Activated CD4-positive, alpha-beta memory T cell treated with anti-CD3 and anti-CD28 coated beads for 36 hours (primary cell): ENCODE data around the gene ALDH1L2. TPM values are rescaled to one million over a fixed set of nuclear protein-coding genes. Genes with fewer than 3 reads are reported as not detected.

Source experiments
- CTCF ChIA-PET: fragments of 350-600 bp; sonication (Branson Sonifier 250); formaldehyde crosslinking; loops from one replicate; lab custom pipeline; 2021; ENCODE audit warnings: antibody characterized with exemption, inconsistent platforms; lab: Charles Lee
- POLR2A ChIA-PET: fragments of 350-600 bp; sonication (Branson Sonifier 250); formaldehyde crosslinking; loops from one replicate; lab custom pipeline; 2021; ENCODE audit warnings: antibody characterized with exemption; lab: Charles Lee
- DNase-seq: peaks from one replicate; pipeline ENCODE4 v3.0.0-alpha.2; 2020
- H3K27ac Mint-ChIP-seq: one replicate; pipeline ENCODE4 v1.8.0; 2021; ENCODE audit warnings: mixed read lengths
- H3K27me3 Mint-ChIP-seq: one replicate; pipeline ENCODE4 v1.8.0; 2021; ENCODE audit warnings: mixed read lengths
- H3K36me3 Mint-ChIP-seq: one replicate; pipeline ENCODE4 v1.8.0; 2021; ENCODE audit warnings: mixed read lengths
- H3K4me1 Mint-ChIP-seq: one replicate; pipeline ENCODE4 v1.8.0; 2021; ENCODE audit warnings: low read depth, mixed read lengths
- H3K4me3 Mint-ChIP-seq: one replicate; pipeline ENCODE4 v1.8.0; 2021; ENCODE audit warnings: mild to moderate bottlenecking, mixed read lengths
- H3K9me3 Mint-ChIP-seq: one replicate; pipeline ENCODE4 v1.8.0; 2021; ENCODE audit warnings: mixed read lengths
- intact Hi-C: fragments of 100-400 bp; cut with micrococcal nuclease; formaldehyde crosslinking; loops from one replicate; pipeline ENCODE4 v1.15.1; 2023
- total RNA-seq, 2 experiments: library from RNA; stranded (reverse); gene quantifications; one replicate each; pipeline ENCODE4 v1.2.3, GENCODE V29; 2021

ALDH1L2 gene
- total RNA-seq, 2 experiments from 2014 or later, result 4.3 to 4.8 TPM

DNA sequence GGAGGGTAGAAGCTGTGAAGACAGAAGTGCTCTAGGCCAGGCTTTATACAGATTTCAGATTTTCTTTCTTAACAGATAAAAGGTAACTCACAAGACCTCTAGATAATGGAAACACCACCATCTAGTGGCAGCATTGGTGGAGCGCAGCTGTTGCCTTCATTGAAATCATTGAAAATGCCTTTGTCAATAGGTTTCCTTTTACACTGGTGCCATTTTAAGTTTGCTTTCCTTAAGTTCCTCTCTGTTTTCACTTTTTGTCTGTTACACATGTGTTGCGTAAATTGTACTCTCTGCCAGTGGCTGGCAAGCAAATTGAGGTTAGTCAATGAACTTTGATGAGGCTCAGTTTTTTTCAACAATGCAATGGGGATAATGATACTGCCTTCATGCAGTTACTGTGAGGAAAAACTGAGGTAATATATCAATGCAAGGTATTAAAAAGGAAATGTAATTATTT, 31.1 kb downstream of the ALDH1L2 start:
- H3K27ac Mint-ChIP-seq, result no peak overlapping the region
- peak; percentile 87 for DNase-seq

DNA sequence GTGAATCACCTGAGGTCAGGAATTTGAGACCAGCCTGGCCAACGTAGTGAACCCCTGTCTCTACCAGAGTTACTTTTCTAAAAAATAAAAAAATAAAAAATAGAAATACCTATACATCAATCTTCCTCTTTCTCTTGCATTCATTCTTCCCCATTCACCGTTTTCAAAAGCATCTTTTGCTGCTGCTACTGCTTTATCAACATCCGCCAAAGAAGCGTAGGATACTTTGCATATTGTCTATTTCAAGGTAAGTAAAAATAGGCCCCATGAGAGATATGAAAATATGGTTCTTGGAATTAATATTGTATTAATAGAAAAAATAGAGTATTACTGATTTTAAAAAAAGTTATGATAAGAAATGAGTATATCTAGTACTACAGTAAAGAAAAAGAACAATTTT, 32.3 kb downstream of the ALDH1L2 start:
- H3K27ac Mint-ChIP-seq, result no peak overlapping the region
- no peak overlapping the region for H3K4me3 Mint-ChIP-seq
- no peak for DNase-seq
- intact Hi-C loops, result loop anchor here (2.0 to 10.0 kb wide), 6 partner anchors 13 to 847 kb away; partner anchors contain the start of genes NOPCHAP1 and SLC41A2
- CTCF ChIA-PET, result interaction anchor here (1.0 to 8.7 kb wide), 7 partner anchors 20 to 677 kb away, joined by 3 to 81 read pairs (median 6); partner anchors contain the start of gene SLC41A2
- peaks cover 22% of the 10 kb centered on the region for H3K9me3 Mint-ChIP-seq
- peaks cover 8% of the 10 kb centered on the region for H3K36me3 Mint-ChIP-seq
- H3K27me3 Mint-ChIP-seq, result no peaks in the 10 kb centered on the region
- H3K4me1 Mint-ChIP-seq, result peaks cover 2% of the 10 kb centered on the region
- POLR2A ChIA-PET, result no interaction called here

More for the DNA sequence above, 31.1 kb downstream of the ALDH1L2 start:
- intact Hi-C loops, result loop anchor here (1.0 to 10.0 kb wide), 9 partner anchors 14 to 848 kb away; partner anchors contain the start of genes NOPCHAP1 and SLC41A2
- Mint-ChIP-seq H3K27me3 (no peaks in the 10 kb centered on the region), H3K36me3 (peaks cover 8% of the 10 kb centered on the region), H3K4me1 (peaks cover 5% of the 10 kb centered on the region), H3K9me3 (peaks cover 21% of the 10 kb centered on the region), H3K4me3 (no peak overlapping the region)
- ChIA-PET POLR2A (no interaction called here), CTCF (interaction anchor here (0.6 to 8.7 kb wide), 28 partner anchors 9 to 853 kb away, joined by 3 to 81 read pairs (median 3); partner anchors contain the start of genes NOPCHAP1 and SLC41A2)

DNA sequence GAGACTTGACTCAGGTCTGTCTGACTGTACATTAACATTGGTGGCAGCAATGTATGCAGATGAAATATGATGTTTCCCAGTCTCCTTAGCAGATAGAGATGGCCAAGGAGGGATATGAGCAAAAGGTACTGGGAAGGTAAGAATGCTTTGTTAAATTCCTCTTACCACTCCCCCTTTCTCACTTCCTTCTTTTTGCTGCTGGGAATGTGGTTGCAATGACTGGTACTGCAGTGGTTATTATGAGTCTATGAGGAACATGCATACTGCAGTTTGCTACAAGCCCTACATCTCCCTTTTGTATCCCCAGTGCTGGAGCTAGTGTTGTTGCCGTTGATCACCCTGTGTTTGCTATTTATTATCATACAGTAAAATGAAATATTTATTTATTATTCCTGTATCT, 35.9 kb downstream of the ALDH1L2 start:
- Mint-ChIP-seq H3K36me3 (peaks cover 2% of the 10 kb centered on the region), H3K4me1 (no peaks in the 10 kb centered on the region), H3K4me3 (no peak overlapping the region), H3K9me3 (peaks cover 3% of the 10 kb centered on the region), H3K27ac (no peak overlapping the region), H3K27me3 (no peaks in the 10 kb centered on the region)
- intact Hi-C loops, result no loop called here
- POLR2A ChIA-PET, result no interaction called here
- CTCF ChIA-PET, result interaction anchor here (0.7 kb wide), 1 partner anchor 140 kb away, joined by 3 read pairs; no protein-coding TSS in a partner anchor
- no peak for DNase-seq

DNA sequence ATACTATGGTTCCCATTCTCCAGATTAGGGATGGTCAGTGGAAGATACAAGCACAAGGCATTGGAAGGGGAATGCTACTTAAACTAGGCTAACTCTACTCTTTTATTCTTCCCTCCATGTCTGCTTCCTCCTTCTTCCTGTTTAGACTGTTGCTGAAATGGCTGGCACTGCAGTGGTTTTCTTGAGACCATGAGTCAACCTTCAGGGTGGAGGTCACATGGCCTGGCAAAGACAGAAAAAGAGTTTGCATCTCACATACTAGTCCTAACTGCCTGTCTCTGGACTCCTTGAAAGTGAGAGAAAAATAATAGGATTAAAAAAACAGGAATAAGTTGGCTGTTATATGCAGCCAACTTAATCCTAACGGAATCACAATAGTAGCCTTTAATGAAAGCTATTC, 37.0 kb downstream of the ALDH1L2 start:
- ChIA-PET CTCF (no interaction called here), POLR2A (no interaction called here)
- intact Hi-C loops, result no loop called here
- no peak overlapping the region for H3K4me3 Mint-ChIP-seq
- H3K27ac Mint-ChIP-seq, result no peak overlapping the region
- no peaks in the 10 kb centered on the region for H3K27me3 Mint-ChIP-seq
- H3K36me3 Mint-ChIP-seq, result no peaks in the 10 kb centered on the region
- peaks cover 3% of the 10 kb centered on the region for H3K9me3 Mint-ChIP-seq
- no peak for DNase-seq
- no peaks in the 10 kb centered on the region for H3K4me1 Mint-ChIP-seq

DNA sequence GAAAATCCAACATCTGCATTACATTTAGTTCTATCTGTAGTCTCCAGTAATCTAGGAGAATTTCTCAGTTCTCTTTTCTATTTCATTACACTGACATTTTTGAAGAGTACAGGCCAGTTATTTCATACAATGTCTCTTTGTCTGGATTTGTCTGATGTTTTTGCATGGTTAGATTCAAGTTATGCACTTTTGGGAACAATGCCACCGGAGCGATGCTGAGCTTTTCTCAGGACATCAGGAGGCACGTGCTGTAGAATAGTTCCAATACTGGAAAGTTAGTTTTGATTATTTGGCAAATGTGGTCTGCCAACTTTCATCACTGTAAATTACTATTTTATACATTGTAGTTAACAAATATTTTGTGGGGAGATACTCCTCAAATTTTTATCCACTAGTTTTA, 43.1 kb downstream of the ALDH1L2 start:
- POLR2A ChIA-PET, result no interaction called here
- no peaks in the 10 kb centered on the region for H3K36me3 Mint-ChIP-seq
- intact Hi-C loops, result no loop called here

DNA sequence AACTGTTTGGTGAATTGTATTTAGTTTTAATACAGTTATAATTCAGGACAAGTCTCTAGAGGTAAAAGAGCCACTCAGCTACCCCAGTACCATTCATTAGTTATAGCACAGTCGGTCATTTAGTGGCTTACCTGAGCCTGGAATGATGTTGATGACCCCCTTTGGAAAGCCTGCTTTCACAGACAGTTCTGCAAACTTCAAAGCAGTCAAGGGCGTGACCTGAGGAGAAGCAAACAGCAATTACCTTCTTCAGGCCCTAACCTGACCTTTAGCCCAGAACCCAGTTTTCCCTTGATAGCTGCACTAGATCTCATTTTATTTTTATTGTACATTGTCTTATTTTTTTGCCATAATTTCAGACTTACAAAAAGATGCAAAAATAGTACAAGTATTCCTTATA, 43.8 kb downstream of the ALDH1L2 start:
- POLR2A ChIA-PET, result no interaction called here
- no peak overlapping the region for H3K4me3 Mint-ChIP-seq
- CTCF ChIA-PET, result interaction anchor here (0.9 kb wide), 1 partner anchor 13 kb away, joined by 3 read pairs; no protein-coding TSS in a partner anchor
- intact Hi-C loops, result no loop called here
- DNase-seq, result no peak
- no peaks in the 10 kb centered on the region for H3K36me3 Mint-ChIP-seq
- peaks cover 19% of the 10 kb centered on the region for H3K4me1 Mint-ChIP-seq
- H3K9me3 Mint-ChIP-seq, result no peaks in the 10 kb centered on the region
- H3K27me3 Mint-ChIP-seq, result no peaks in the 10 kb centered on the region
- H3K27ac Mint-ChIP-seq, result no peak overlapping the region

More for the DNA sequence above, 43.1 kb downstream of the ALDH1L2 start:
- no peak overlapping the region for H3K4me3 Mint-ChIP-seq
- CTCF ChIA-PET, result no interaction called here
- no peaks in the 10 kb centered on the region for H3K9me3 Mint-ChIP-seq
- no peaks in the 10 kb centered on the region for H3K27me3 Mint-ChIP-seq
- H3K27ac Mint-ChIP-seq, result no peak overlapping the region
- H3K4me1 Mint-ChIP-seq, result peaks cover 19% of the 10 kb centered on the region
- DNase-seq, result no peak

DNA sequence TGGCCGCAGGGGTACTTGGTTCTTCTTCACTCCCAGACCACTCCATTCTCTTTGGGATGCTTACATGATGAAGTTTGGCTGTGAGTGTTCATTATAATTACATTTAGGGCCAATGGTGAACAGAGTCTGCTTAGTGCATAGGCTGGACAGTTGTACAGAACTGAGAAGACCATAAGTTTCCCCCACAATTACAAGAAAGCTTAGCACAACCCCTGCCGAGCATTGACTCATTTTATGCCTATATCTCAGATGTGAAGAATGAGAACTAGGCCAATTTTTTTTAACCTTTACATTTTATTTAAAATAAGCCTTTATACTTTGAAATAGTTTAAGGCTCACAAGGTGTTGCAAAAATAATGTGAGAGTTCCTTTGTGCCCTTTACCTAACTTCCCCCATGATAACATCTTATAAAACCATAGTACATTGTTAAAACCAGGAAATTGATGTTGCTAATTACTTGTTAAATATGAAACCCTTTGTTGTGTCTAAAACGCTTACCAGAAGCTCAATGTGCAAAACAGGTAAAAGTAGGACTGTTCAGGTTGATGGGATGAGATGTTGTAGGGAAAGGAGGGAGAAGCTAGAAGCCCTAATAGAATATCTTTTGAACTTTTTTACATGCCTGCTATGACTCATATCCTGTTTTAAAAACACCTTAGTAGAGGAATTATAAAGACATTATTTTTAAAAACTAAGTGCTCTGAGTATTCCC, 47.2 kb downstream of the ALDH1L2 start:
- H3K4me3 Mint-ChIP-seq, result no peak overlapping the region
- no peaks in the 10 kb centered on the region for H3K27me3 Mint-ChIP-seq
- CTCF ChIA-PET, result interaction anchor here (0.6 kb wide), 1 partner anchor 14 kb away, joined by 3 read pairs; no protein-coding TSS in a partner anchor
- POLR2A ChIA-PET, result interaction anchor here (1.7 kb wide), 1 partner anchor 78 kb away, joined by 5 read pairs; the partner anchor contains the start of gene SLC41A2
- peaks cover 2% of the 10 kb centered on the region for H3K36me3 Mint-ChIP-seq
- intact Hi-C loops, result loop anchor here (2.0 kb wide), 3 partner anchors 50 to 106 kb away; partner anchors contain the start of genes NOPCHAP1 and WASHC4
- peak overlapping the region; percentile 63 for H3K27ac Mint-ChIP-seq
- H3K9me3 Mint-ChIP-seq, result no peaks in the 10 kb centered on the region
- peaks cover 39% of the 10 kb centered on the region for H3K4me1 Mint-ChIP-seq
- DNase-seq, result no peak

DNA sequence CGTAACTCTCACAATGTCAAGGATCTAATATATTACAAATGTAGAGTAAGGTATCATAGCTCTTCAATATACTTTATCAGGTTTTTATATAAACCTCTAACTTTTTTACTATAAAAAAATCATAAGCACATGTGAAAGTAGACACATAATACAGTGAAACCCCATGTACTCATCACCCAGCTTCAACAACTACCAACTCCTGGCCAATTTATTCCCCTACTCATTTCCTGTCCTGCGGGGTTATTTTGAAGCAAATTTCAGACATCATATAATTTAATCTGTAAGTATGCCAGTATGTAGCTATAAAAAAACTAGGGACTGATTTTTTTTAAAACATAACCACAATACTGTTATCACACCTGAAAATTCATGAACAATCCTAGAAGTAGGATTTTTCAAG, 50.4 kb downstream of the ALDH1L2 start:
- no peaks in the 10 kb centered on the region for H3K27me3 Mint-ChIP-seq
- POLR2A ChIA-PET, result interaction anchor here (1.1 kb wide), 1 partner anchor 144 kb away, joined by 3 read pairs; no protein-coding TSS in a partner anchor
- H3K27ac Mint-ChIP-seq, result peak overlapping the region; percentile 57
- H3K36me3 Mint-ChIP-seq, result peaks cover 2% of the 10 kb centered on the region
- no peak overlapping the region for H3K4me3 Mint-ChIP-seq
- H3K9me3 Mint-ChIP-seq, result no peaks in the 10 kb centered on the region
- peaks cover 49% of the 10 kb centered on the region for H3K4me1 Mint-ChIP-seq
- no peak for DNase-seq
- intact Hi-C loops, result loop anchor here (1.0 to 5.0 kb wide), 2 partner anchors 76 to 352 kb away; partner anchors contain the start of gene SLC41A2
- CTCF ChIA-PET, result interaction anchor here (1.5 to 1.6 kb wide), 2 partner anchors 75 to 652 kb away, joined by 3 to 5 read pairs; no protein-coding TSS in a partner anchor

DNA sequence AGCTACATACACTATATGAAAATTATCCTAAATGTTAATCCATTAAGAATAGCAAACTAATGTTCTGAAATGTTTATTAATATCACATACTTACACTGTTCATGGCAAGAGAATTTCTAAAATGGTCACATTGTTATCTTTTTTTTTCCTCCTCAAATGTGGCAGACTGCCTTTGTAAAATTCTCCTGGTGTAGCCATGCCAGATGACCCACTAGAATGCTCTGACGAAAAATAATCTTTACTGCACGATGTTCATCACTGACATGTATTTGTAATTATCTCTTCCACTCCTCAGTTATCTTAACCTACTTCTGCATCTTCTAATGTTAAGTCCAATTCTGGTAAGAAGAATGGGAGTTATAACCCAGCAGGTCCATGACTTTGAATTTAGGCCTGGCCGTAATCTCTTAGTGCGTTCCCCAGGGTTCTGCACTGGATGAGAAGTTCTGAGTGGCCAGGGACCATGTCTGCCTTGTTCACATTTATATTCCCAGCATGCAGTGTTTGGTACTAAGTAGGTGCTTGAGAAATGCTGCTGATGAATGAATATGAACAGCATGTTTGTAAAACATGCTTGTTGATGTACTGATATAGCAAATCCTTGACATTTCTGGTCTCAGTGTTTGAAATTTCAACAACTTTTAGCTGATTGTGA, 51.4 kb downstream of the ALDH1L2 start:
- intact Hi-C loops, result loop anchor here (1.0 to 5.0 kb wide), 2 partner anchors 75 to 351 kb away; partner anchors contain the start of gene SLC41A2
- Mint-ChIP-seq H3K36me3 (peaks cover 2% of the 10 kb centered on the region), H3K27me3 (no peaks in the 10 kb centered on the region), H3K9me3 (no peaks in the 10 kb centered on the region), H3K27ac (no peak overlapping the region), H3K4me1 (peaks cover 42% of the 10 kb centered on the region), H3K4me3 (no peak overlapping the region)
- DNase-seq, result no peak
- CTCF ChIA-PET, result interaction anchor here (0.6 to 2.6 kb wide), 3 partner anchors 15 to 651 kb away, joined by 3 to 8 read pairs (median 3); no protein-coding TSS in a partner anchor
- POLR2A ChIA-PET, result interaction anchor here (0.7 kb wide), 1 partner anchor 174 kb away, joined by 3 read pairs; no protein-coding TSS in a partner anchor

DNA sequence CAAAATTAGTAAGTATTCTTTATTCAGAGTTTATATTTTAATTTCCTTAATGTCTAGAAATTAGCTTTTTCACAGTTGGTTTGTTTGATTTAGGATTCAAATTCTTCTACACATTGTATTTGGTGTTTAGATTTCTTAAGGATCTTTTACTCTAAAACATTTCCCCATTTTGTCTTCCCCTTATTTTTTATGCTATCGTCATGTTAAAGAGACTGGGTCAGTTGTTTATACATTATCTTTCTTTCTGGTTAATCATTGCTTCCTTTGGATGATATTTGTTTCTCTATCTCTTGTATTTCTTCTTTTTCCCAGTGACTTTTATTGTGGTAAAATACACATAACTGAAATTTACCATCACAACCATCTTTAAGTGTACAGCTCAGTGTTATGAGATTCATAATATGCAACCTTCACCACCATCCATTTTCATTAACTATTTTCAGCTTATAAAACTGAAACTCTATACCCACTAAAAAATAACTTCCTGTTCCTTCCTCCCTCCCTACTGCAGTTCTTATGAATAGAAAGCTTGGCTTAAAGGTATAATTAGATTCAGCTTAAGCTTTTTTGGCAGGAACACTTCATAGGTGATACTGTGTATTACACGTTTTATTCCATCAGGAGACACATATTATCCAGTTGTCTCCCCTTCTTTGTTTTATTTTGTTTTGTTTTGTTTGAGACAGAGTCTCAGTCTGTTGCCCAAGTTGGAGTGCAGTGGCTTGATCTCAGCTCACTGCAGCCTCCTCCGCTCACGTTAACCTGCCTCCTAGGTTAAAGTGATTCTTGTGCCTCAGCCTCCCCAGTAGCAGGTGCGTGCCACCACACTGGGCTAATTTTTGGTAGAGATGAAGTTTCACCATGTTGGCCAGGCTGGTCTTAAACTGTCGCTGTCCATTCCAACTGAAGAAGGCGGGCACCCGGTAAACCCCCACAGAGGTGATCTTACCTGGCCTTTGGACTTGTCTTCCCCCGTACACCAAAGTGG, 53.1 kb downstream of the ALDH1L2 start:
- intact Hi-C loops, result loop anchor here (5.0 kb wide), 1 partner anchor 349 kb away; no protein-coding TSS in a partner anchor
- Mint-ChIP-seq H3K4me3 (no peak overlapping the region), H3K27ac (peak overlapping the region; percentile 3), H3K4me1 (peaks cover 31% of the 10 kb centered on the region), H3K36me3 (peaks cover 2% of the 10 kb centered on the region), H3K9me3 (no peaks in the 10 kb centered on the region), H3K27me3 (no peaks in the 10 kb centered on the region)
- CTCF ChIA-PET, result interaction anchor here (0.7 to 2.6 kb wide), 3 partner anchors 9 to 72 kb away, joined by 3 to 8 read pairs (median 3); no protein-coding TSS in a partner anchor
- no peak for DNase-seq
- POLR2A ChIA-PET, result no interaction called here

DNA sequence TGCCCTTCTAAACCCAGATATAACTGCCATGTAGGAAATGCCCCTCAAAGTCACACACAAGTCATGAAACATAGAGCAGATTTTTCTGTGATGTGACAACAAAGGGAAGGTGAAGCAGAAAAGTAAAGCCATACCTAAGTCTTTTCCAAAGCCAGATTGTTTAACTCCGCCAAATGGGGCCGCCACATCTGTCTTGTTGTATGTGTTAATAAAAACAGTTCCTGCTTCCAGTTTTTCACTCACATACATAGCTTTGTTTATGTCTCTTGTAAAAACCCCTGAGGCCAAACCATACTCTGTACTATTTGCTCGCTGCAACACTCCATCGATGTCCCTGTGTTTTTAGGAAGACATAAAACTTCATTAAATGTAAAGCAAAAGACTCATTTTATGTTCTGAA, 57.8 kb downstream of the ALDH1L2 start:
- peaks cover 7% of the 10 kb centered on the region for H3K4me1 Mint-ChIP-seq
- ChIA-PET CTCF (interaction anchor here (1.3 kb wide), 1 partner anchor 824 kb away, joined by 3 read pairs; no protein-coding TSS in a partner anchor), POLR2A (no interaction called here)
- H3K4me3 Mint-ChIP-seq, result no peak overlapping the region
- intact Hi-C loops, result no loop called here
- no peak for DNase-seq
- no peaks in the 10 kb centered on the region for H3K9me3 Mint-ChIP-seq
- H3K27ac Mint-ChIP-seq, result no peak overlapping the region
- H3K27me3 Mint-ChIP-seq, result no peaks in the 10 kb centered on the region
- no peaks in the 10 kb centered on the region for H3K36me3 Mint-ChIP-seq
